Central memory CD4-positive, alpha-beta T cell (primary cell): ENCODE results near the gene PSMD6.

Experiments
- DNase-seq: peaks from one replicate; pipeline ENCODE4 v3.0.0; 2022

Gene PSMD6

DNA sequence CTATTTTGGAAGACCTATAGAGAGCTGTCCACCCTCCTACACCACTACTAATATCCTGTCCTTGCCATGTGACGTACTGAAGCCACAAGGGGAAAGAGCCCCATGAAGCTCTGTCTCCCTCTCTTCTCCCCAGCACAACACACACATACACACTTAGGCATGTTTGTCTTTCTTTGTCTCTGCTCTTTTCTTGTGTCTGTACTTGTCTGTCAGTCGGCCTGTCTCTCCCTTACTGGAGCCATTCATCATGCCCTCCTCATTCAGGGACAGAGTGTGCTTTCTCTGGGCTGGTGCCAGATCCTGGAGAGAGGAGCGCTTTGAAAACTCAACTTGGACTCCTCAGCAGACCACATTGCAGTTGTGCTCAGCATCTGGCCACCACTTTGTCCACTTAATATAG is 47.6 kb downstream of the PSMD6 start:
- no peak for DNase-seq

DNA sequence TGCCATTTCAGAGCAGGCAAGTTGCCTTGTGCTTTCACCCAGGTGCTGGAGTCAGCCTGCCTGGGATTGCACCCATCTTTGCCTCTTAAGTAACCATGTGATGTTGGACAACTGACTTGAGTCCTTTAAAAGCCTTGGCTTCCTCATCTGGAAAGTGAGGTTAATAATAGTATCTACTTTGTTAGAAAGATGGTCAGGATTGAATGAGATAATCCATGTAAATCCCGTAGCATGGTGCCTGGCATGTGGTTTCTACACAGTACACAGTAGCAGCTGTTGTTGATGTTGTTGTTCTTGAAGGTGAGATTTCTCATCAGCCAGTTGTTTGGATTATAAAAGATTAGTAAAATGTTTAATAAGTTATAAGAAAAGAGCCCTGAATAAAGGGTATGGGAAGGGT is 48.8 kb downstream of the PSMD6 start:
- DNase-seq: no peak

DNA sequence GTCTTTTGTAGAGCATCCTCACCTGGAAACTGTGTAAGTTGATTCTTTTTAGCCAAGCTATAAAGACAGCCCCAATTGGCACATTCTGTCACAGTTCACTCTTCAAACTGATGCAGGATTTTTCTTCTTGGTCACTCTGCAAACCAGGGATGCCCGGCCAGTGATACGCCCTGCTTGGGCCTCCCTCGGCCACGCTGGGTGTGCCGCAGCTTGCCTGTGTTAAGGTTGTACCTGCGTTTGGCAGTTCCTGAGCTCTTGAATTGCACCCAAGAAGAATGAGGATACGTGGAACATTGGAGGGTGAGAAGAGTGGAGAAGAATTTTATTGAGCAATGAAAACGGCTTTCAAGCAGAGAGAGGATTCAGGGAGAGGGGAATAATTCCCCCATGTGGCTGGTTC is 49.9 kb downstream of the PSMD6 start:
- DNase-seq: no peak

DNA sequence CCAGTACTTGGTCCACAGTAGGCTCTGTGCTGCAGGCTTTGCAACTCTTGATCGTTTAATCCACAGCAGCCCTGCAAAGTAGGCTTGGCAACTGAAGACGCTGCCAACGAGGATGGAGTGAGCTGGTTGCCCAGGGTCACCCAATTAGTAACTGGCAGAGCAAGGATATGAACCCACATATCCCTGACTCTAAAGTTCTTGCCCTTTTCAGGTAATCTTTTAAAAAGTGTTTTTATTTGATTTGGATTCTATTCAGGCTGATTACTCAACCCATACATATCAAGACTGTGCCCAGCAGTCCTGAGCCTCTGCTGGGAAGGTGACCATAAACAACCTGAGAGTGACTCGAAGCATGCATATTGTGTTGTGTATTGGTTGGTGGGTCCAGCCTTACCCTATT is 50.3 kb downstream of the PSMD6 start:
- DNase-seq: no peak

DNA sequence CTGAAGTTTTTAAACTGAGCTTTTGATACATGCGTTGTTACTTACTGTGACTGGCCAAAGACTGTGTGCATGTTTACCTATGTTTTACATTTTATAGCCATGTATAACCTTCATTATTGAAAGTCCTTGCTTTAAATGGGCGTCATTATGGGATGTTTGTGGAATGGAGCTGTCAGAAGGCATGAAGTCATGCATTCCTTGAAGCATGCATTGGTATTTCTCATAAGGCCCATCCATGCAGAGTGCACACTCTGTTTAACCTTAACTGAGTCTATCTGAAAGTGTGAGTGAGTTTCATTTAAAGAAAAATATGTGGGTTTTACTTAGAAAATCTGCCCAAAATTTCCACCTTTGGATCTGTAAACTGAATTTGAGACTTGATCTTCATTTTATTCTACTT is 51.1 kb downstream of the PSMD6 start:
- DNase-seq: no peak

DNA sequence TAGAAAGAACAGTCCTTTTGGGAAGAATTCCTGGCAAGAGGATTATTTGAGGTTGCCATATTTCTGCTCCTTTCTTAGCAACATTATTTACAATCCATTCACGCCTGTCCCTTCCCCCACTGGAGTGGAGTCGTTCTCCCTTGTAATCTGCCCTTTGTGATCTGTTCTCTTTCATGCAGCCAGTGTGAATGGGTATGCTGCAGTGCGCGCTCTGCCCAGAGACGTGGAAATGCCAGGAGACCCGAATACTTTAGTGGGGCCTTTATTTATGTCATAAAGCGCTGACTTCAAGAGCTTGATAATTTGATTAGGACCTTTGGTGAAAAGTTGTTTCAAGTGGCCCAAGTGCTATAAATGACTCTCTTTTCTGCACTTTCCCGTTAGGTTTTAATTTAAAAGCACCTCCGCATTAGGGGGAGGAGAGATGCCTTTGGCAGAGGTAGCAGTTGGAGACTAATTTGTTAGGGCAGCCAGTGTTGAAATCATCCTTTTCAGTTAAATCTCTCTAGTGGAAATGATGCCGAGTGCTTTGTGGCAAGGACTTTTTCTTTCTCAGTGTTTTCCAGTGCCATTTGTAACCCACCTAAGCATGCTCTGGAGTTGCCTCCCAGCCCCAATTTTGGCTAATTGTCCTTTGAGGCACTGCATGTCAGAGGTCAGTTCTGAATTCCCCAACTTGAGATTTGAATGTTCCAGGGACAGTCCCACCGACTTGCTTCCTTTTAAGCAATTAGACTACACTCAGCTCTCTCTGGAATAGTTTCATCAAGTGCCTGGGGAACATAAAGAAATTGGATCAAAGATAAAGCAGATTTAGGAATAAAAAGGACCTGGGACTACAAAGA is 52.4 kb downstream of the PSMD6 start:
- no peak for DNase-seq

DNA sequence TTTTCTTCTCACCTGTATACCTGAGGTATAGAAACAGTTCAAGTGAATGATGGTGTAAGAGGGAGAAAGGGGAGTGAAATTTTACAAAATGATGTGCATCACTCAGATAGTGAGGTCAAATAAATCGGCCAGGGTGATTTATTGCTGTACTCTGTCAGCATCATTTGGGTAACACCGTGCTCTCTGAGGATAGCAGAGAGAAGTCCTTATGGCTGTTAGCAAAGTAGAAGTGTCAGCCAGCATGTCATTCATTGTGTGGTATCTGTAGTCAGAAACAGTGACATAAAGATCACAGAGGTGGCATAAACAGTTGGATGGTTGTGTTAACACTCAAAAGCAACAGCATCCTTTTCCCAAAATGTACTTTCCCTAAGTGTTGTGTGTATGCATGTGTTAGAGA is 53.4 kb downstream of the PSMD6 start:
- no peak for DNase-seq

DNA sequence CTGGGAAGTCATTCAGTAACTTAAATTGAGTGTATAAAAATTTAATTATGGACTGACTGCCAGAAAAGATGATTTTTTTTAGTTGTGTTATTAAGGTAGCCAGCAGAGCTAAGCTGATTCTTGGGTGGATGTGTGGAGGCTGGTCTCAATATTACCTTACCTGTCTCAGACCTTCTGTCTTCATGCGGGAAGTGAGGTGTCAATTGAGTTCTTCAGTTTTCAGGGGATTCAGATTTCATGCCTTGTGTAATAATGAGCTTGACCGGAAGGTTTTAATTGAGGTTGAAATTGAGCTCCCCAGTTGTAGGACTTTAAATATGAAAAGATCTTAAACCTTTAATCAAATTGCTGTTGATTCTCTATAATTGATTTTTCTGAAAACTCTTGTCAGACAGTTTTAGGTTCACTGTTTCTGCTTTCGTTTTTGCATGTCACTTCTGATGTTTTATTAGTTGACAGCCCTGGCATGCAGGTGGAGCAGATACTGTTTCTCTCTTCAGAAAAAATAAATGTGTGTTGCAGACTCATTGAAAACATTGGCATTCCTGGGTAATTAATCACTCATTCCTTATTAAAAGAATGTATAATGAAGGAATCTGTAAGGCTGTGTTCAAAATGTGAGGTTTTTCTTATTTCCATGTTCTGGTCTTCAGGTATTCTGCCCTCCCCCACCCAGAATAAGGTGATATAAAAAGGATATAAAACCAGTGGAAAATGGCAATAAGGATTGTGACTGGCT is 54.5 kb downstream of the PSMD6 start:
- no peak for DNase-seq

DNA sequence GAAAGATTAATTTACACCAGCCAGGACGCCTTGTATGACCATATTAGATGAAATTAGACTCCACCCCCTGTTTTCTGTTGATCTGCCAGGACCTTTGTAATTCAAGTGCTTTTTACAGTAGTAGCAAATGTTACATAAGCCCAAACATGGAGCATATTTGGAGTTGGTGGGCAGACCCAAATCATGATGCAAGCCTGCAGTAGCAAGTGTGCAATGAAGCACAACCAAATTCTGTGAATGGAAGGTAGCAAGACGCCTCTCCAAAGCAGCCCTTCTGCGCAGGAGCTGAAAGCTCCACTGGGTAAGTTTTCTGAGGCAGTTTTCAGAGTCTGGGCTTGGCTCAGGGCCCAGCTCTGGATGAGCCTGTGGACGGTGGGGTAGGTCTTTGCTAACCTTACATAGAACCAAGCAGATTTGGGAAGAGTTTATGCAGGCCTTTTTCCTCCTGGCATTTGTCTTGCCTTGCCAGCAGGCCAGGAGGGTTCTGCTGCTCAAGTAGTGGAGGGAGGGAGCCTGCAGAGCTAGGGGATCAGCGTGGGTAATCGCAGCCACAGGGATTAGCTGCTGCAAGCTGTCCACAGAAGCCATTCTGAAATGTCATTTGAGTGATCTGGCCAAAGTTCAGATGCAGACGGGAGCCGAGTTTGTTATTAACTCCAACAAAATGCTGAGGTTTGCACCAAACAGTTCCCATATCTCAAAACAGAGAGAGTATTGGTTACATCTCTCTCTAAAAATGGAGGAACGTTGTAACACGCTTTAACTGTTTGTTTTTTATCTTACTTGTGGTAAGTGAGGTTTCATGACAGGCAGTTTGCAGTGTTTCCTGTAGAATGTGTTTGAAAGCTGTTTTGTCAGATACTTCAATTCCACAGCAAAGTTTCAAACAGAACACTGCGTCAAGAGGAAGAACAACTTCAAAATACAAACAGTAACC is 55.4 kb downstream of the PSMD6 start:
- peak; percentile 88 for DNase-seq

DNA sequence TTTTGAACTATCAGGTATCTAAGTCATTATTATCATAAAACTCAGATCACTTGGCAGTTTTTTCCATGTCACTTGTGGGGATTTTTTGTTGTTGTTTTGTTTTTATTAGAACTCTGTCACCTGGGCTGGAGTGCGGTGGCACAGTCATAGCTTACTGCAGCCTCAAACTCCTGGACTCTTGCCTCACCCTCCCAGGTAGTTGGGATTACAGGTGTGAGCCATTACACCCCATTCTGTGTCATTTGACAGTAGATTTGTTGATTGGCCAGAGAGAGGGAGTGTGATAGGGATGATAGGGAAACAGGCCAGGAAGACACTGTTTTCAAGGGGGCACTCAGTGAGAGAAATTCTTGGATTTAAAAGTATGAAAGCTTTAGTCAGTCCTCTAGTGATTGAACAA is 56.4 kb downstream of the PSMD6 start:
- no peak for DNase-seq

DNA sequence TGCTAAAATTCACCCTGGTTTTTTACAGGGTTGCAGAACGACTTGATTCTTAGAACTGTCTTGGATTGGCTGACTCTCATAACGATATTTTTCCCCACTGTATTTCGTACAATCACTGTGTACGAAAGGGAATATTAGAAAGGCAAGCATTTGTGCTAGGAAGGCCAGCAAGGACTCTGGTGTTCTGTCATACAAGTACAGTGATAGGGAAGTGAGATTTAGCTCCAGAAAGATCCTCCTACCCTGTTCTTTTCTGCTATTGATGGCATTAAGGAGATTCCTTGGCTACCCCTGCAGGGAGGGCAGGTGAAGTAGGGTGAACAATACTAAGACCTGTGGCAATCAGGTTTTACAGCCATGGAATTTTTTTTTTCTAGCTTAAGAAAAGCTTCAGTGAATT is 57.3 kb downstream of the PSMD6 start:
- DNase-seq: no peak

DNA sequence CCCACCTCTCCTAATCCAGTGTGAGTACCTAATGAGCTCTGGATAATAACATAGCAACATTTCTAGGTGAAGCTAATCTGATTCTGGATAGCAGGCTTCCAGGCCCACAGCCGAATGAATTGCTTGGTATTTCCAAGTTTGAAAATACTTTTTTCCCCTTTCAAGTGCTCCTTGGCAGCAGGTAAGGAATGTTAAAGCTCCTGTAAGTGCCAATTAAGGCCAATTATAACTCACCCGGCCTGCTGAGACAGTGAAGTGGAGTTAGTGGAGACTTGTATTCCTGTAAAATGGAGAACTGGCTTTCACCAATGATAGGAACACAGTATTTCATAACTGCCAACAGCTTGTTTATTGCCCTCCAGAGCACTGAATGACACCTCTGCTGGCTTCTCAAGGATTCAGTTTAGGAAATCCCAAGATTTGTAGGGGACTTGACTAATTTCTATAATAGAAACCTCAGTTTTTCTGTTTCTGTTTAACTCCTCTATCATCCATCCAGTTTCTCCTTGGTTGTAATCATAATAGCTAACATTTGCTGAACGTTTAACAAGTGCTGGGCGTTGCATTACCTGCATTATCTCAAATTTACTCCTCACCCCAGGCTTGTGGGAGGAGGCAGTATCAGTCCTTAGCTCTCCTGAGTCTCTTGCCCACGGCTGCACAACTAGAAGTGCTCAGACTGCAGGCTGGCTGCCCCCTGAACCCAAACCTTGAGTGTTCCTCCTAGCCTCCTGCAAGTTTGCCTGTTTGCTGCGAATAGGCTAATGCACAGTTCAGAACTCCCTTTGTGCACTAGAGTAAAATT is 58.4 kb downstream of the PSMD6 start:
- no peak for DNase-seq

DNA sequence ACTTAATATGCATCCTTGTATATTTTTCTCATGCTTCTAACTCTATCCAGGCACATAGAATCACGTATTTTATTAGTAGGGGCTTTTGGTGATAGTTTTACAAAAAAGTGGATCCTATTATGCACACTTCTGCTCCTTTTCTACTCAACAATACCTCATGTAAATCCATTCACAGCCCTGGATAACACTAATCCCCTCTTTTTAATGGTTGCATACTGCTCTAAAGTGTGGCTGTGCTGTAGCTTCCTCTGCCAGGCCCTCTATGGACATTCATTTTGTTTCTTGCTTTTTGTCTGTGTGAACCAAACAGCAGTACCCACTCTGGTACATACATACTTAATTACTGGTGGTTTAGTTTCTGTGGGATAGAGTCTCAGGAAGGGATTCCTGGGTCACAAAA is 59.8 kb downstream of the PSMD6 start:
- DNase-seq: no peak

DNA sequence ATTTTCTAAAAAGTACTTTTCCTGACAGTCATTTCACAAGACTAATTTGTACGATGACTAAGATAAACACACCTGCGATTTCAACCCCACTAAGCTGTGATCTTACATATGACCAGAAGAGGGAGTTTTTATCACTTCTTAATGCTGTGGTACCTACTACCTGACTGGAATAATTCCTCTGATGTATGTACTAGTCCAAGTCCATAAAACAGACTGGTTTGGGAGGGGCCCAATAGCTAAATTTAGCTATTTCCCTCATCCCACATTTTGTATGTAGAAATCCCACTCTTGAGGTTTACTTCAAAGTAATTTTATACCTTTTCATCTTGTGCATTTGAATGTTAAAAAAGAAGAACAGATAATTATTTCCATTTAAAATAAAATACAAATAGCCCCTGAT is 61.4 kb downstream of the PSMD6 start:
- peak; percentile 61 for DNase-seq
